Mucosa of descending colon (tissue), 3 donors: ENCODE measurements around the gene TMEM31. TPM values are rescaled to one million over a fixed set of nuclear protein-coding genes. Genes with fewer than 3 reads are reported as not detected.

Experiments
- ATAC-seq: fragments of 200-7000 bp; cut with Tn5 transposase; one replicate; pipeline ENCODE4 v1.9.1; 2020; ENCODE audit warnings: mild to moderate bottlenecking, moderate library complexity
- DNase-seq, 3 donors: peaks; one replicate each; pipeline ENCODE4 v3.0.0-alpha.2; 2020
- H3K36me3 ChIP-seq: fragments of 200-600 bp; one replicate; pipeline ENCODE4 v1.8.0; 2021; ENCODE audit warnings: low read depth, mild to moderate bottlenecking
- H3K4me1 ChIP-seq: fragments of 200-600 bp; one replicate; pipeline ENCODE4 v1.8.0; 2021; ENCODE audit warnings: low read depth, mild to moderate bottlenecking
- H3K4me3 ChIP-seq: fragments of 200-600 bp; one replicate; pipeline ENCODE4 v1.8.0; 2021; ENCODE audit warnings: mild to moderate bottlenecking
- H3K9me3 ChIP-seq: fragments of 200-600 bp; one replicate; pipeline ENCODE4 v1.8.0; 2021; ENCODE audit warnings: mild to moderate bottlenecking
- intact Hi-C, 2 donors: fragments of 100-400 bp; cut with DNase I in 1 of 2; cut with micrococcal nuclease in 1 of 2; formaldehyde crosslinking; loops; one replicate each; pipeline versions ENCODE4 v1.11.0 to v1.11.1; 2022; cut with DNase I, micrococcal nuclease
- total RNA-seq, 3 donors: library from RNA; stranded (reverse); fragmentation: NEBNext Ultra II Directional in 2 of 3; extraction: Animal tissue kit (Norgen Biotek cat#: 25700) in 2 of 3; gene quantifications; one replicate each; pipeline versions ENCODE4 v1.2.1 to v1.2.4, GENCODE V29; 2021 to 2023
- TF ChIP-seq, protein P1 (sequence below): fragments of 200-600 bp; IDR thresholded peaks from one replicate; pipeline ENCODE4 v1.8.0; 2022; ENCODE audit warnings: antibody characterized with exemption, mild to moderate bottlenecking
- donor health status: DM: no; HTN: no; CAD: no; lungs with moderate emphysema.
- donor health status: DM: no; HTN: no; CAD: no.
- donor health status: DM: no; HTN: yes; CAD: no.

Gene TMEM31
- total RNA-seq, 3 donors from 2014 or later, result 0.43 TPM; not detected in 2

DNA sequence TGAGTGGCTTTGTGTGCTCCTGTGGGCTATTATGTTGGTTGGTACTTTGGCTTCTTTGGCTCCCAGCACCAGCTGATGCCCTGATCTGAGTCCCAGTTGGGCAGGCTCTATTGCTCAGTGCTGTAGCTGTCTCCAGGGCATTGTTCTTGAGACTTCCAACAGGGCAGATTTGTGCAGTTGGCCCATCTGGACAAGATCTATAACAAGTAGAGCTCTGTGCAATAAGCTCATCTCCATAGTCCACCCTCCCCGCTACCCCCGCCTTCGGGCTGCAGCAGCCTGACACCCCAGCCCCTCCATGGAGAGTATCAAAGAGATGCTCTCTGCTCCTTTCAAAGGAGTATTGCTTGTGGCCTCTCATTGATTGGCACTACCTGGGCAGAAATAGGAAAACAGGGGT lies 5.8 kb upstream of the TMEM31 start:
- DNase-seq, result no peak
- TF ChIP-seq, protein P1, sequence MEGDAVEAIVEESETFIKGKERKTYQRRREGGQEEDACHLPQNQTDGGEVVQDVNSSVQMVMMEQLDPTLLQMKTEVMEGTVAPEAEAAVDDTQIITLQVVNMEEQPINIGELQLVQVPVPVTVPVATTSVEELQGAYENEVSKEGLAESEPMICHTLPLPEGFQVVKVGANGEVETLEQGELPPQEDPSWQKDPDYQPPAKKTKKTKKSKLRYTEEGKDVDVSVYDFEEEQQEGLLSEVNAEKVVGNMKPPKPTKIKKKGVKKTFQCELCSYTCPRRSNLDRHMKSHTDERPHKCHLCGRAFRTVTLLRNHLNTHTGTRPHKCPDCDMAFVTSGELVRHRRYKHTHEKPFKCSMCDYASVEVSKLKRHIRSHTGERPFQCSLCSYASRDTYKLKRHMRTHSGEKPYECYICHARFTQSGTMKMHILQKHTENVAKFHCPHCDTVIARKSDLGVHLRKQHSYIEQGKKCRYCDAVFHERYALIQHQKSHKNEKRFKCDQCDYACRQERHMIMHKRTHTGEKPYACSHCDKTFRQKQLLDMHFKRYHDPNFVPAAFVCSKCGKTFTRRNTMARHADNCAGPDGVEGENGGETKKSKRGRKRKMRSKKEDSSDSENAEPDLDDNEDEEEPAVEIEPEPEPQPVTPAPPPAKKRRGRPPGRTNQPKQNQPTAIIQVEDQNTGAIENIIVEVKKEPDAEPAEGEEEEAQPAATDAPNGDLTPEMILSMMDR, result no peak
- Histone ChIP-seq H3K36me3 (no peaks in the 10 kb centered on the region), H3K4me3 (no peak overlapping the region), H3K4me1 (no peaks in the 10 kb centered on the region), H3K9me3 (no peaks in the 10 kb centered on the region)
- ATAC-seq, result no peak
- intact Hi-C loops, result no loop called here

DNA sequence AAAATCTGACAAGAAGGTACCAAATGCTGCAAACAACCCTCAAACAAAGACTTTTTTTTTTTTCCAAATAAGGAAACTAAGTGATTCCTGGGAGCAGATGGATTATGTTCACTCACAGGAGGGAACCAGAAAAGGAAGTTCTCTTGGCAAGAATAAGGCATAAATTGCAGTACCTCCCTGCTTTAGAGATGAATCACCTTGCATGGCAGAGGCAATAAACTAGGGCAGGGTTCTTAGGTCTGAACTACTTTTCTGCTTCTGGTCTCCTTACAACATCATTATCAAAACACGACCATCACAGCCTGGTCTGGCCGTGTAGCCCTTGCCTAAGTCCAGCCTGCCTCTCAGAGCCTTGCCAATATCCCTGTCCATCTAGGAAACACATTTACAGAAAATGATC lies 6.3 kb downstream of the TMEM31 start:
- Histone ChIP-seq H3K4me1 (peaks cover 3% of the 10 kb centered on the region), H3K4me3 (no peak overlapping the region), H3K9me3 (no peaks in the 10 kb centered on the region), H3K36me3 (no peaks in the 10 kb centered on the region)
- DNase-seq, result peak in 1 of 3 donors; percentile 21
- ATAC-seq, result peak; percentile 95
- intact Hi-C loops, result no loop called here
- TF ChIP-seq, protein P1, result no peak

DNA sequence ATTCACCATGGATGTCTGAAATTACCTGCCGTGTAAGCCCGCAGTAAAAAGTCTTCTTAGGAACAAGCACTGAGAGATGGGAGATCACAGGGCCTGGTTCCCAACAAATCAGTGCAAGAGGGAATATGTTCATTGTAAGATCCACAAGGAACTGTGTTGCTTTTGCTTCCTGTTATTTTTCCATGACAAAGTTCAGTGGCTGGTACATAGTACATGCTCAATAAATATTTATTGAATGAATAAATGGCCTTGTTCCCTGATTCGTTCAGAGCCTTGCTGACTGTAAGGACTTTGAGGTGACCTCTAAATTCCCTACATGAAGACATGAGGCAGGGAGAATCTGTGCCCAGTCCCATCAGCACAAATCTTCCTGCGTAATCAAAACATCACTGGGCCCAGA lies 7.4 kb downstream of the TMEM31 start:
- no peaks in the 10 kb centered on the region for H3K9me3 ChIP-seq
- TF ChIP-seq, protein P1, result no peak
- H3K36me3 ChIP-seq, result no peaks in the 10 kb centered on the region
- intact Hi-C loops, result no loop called here
- no peak overlapping the region for H3K4me3 ChIP-seq
- H3K4me1 ChIP-seq, result peaks cover 3% of the 10 kb centered on the region
- no peak for DNase-seq
- ATAC-seq, result peak; percentile 51

DNA sequence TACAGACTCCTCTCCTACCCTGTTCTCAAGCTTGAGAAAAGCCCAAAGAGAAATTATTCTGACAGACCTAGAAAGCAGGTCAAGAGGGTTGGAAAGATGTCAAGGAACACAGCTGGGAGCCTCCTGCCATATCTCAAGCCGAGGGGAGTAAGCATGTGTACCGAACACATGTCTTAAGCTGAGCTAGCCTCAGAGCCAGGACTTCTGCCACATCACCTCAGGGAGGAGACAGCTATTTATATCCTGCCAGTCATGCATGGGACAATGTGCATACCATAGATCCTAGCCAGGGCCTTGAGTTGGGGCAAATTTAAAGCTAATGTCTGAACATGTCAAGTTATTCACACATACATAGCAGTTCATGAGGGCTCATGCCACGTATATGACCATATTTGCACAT lies 11.8 kb downstream of the TMEM31 start:
- no peak for ATAC-seq
- TF ChIP-seq, protein P1, result no peak

DNA sequence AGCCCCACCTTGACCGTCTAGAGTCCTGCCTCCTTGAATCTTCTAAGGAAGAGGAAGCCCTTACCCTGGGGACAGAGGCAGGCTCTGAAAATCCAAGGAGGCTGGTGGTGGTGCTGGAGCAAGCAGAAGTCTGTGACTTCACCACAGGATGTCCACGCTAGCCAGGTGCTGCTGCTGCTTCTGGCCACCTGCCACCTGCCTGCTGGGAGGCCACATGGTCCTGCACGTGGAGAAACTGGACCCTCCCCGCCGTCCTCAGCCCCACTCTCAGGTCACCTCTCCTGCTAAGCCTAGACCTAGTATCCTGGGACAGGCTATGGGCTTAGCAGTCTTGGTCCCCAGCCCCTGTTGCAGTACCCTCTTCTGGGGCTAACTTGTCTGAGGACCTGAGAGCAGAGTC lies 15.8 kb downstream of the TMEM31 start:
- H3K36me3 ChIP-seq, result no peaks in the 10 kb centered on the region
- intact Hi-C loops, result no loop called here
- DNase-seq, result no peak

More for the DNA sequence above, 11.8 kb downstream of the TMEM31 start:
- Histone ChIP-seq H3K4me3 (no peak overlapping the region), H3K9me3 (no peaks in the 10 kb centered on the region), H3K4me1 (no peaks in the 10 kb centered on the region), H3K36me3 (no peaks in the 10 kb centered on the region)
- DNase-seq, result no peak
- intact Hi-C loops, result no loop called here

More for the DNA sequence above, 15.8 kb downstream of the TMEM31 start:
- TF ChIP-seq, protein P1, result no peak
- H3K4me3 ChIP-seq, result no peak overlapping the region
- no peaks in the 10 kb centered on the region for H3K9me3 ChIP-seq
- no peaks in the 10 kb centered on the region for H3K4me1 ChIP-seq
- ATAC-seq, result no peak
